HS-5 (cell line): ENCODE results near the gene FAM181B.
"Not testable (repeated sequence)": the region's sequence is repeated elsewhere in the genome, so short reads cannot be mapped to it uniquely, and the experiment has no call there.

Source experiments
- DNase-seq: peaks from one replicate; pipeline ENCODE4 v3.0.0-alpha.2; 2012; ENCODE audit warnings: low read depth

Gene FAM181B

GRCh38 chr11:82732348-82732733 lies 1.3 kb downstream of the FAM181B start:
- no peak for DNase-seq

DNA sequence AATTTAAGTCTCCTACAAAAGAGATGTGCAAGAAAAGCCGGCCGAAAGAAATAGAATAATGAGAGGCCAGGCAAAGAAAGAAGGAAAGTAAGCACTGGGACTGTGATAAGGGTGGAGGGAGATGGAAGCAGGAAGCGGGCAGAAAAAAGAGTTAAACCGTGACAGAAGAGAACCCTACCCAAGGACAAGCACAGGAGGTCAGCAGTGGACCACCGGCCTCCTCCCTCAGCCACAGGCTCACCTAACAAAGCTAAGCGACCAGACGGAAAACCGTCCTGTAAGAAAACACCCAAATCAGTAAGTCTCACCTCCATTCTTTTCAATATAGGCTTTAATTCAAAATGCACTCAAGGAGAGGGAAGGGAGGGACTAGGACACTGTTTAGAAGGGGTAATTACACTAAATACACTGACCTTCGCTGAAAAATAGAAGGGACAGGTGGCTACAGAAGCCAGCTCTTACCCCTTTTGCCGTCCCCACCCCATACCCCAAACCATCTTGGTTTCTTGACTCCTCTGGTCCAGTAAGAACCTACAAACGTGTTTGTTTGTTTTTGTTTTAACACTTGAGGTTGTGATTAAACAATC lies 1.9 kb downstream of the FAM181B start:
- no peak for DNase-seq

GRCh38 chr11:82730754-82731153 lies 2.9 kb downstream of the FAM181B start:
- DNase-seq, result no peak

GRCh38 chr11:82730286-82730685 lies 3.4 kb downstream of the FAM181B start:
- no peak for DNase-seq

GRCh38 chr11:82724026-82724425 lies 9.6 kb downstream of the FAM181B start:
- no peak for DNase-seq

GRCh38 chr11:82722231-82722630 lies 11.4 kb downstream of the FAM181B start:
- DNase-seq, result peak; percentile 37

DNA sequence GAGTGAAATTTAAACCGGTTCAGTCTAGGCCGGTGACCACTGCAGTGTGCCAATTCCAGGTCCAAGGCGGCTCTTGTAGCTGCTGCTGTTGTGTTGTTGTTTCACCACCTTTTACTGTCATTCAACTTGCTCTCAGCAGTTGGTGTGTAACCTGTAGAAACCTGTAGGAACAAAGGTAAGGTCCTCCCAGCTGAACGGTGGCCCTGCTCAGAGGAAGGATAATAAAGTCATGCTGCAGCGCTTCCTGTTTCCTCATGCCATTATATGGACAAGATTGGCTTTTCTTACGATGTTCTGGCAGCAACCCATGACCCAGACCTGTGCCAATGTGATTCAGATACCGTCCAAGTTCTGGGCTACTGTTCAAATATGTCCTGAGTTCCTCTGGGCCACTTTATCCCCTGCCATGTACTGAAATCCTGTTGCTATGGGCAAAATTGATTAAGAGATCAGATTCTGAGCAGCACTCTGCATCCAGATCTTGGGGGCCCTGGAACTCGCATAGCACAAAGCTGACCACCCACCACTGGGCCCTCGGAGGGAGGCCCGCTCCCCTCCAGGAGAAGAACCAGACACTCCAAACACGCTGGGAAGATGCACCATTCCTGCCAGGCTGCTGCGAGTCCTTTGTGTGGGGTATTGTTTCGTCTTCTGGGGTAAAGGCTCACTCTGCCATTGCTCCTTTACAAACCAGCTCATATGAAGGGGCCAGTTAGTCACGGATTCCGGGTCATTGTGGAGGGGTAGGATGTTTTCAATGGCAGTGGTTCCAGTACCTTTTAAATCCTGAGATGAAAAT lies 13.2 kb downstream of the FAM181B start:
- DNase-seq, result no peak

- DNase-seq, result no peak
Observed at GRCh38 chr11:82719361-82720105, 14.1 kb downstream of the FAM181B start.

DNA sequence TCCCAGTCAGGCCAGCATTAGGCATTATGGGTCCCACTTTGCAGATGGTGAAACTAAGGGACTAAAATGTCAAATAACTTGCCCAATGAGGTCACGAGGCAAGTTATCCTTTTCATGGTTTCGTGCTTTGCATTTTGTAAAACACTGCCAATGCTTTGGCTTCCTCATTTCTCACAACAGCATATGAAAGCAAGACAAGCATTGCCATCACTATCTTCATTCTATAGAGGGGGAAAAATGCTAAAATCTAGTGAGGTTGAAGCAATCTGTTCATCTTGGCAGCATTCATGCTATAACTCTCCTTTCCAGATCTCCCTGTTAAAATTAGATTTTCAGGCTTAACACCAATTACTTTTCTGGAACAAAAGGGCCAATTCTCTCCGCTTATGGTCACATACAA lies 14.8 kb downstream of the FAM181B start:
- no peak for DNase-seq

DNA sequence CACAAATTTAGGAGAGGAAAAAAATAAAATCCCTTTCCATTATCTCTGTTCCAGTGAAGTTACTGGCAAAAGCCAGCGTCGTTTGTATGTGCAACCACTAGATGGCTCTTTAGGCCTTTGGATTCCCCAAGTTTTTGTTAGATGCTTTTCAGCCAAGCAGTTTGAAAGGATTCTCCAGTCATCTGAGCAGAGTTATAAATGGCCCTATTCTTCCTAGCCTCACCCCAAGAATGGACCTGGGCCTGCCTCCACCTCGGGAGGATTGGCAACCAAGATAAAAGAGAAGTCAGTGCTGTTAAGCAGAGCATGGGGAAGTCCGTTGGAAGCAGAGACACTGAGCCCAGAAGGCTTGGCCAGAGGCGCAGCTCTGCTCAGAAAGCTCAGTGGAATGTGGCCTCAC lies 15.4 kb downstream of the FAM181B start:
- no peak for DNase-seq

DNA sequence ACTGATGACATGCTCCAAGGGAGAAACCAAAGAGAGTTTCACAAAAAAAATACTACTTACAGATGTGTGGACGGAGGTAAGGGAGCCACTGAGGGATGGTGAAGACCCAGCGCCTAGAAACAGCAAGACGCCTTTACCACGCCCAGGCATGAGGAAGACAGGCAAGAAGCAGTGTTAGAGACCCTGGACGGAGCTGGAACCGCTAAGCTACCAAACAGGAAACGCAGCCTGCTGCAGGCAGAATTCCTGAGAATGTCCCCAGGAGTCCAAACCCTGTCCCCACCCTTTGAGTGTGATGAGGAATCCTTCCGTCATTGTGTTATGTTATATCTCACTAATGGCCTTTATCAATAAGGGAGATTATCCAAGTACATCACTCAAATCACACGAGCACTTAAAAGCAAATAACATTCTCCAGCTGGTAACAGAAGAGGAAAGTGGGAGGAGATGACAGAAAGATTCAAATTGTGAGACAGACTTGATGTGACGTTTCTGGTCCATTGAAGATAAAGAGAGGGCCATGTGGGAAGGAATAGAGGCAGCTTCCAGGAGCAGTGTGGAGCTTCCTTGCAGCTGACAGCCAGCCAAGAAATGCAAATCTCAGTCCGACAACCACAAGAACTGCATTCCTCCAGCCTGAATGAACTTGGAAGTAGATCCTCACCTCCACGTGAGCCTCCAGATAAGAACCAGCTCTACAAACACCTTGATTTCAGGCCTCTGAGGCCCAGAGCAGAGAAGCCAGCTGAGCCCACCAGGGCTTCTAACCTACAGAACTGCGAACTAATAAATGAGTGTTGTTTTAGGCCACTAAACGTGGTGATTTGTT lies 19.1 kb downstream of the FAM181B start:
- no peak for DNase-seq

- DNase-seq, result no peak
Observed at GRCh38 chr11:82711648-82712047, 22.0 kb downstream of the FAM181B start.

DNA sequence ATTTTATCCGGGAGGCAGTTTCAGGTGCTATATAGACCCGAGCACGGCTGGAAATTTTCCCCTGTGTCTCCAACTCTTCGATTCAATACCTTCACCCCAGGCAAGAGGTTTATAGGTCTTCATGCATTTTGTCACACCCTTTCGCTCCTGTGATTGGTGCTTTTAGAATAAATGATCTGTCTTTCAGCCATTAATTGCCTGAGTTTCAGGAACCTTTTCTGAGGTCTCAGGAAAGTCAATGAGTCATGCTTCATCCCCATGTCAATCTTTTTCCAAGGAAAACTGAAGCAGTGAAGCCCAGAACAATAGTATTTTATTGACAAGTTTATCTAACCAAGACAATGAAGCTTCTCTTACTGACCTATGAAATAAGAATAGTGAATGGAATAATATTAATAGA lies 29.9 kb downstream of the FAM181B start:
- DNase-seq, result no peak

DNA sequence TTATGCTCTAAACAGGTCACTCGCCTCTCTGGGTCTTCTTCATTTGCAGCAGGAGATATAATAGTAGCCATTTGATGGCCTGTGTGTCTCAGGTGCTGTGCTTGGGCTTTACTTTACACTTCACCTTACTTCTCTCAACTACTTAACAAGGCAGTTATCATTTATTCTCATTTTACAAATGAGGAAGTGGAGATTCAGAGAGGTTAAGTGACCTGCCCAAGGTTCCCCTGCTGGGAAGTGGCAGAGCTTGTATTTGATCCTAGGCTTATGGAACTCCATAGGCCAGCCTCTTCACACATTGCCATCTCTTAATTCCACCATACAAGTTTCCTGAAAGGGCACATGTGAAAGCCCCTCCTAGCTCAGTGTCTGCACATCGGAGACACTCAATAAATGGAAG lies 30.4 kb downstream of the FAM181B start:
- DNase-seq, result no peak

DNA sequence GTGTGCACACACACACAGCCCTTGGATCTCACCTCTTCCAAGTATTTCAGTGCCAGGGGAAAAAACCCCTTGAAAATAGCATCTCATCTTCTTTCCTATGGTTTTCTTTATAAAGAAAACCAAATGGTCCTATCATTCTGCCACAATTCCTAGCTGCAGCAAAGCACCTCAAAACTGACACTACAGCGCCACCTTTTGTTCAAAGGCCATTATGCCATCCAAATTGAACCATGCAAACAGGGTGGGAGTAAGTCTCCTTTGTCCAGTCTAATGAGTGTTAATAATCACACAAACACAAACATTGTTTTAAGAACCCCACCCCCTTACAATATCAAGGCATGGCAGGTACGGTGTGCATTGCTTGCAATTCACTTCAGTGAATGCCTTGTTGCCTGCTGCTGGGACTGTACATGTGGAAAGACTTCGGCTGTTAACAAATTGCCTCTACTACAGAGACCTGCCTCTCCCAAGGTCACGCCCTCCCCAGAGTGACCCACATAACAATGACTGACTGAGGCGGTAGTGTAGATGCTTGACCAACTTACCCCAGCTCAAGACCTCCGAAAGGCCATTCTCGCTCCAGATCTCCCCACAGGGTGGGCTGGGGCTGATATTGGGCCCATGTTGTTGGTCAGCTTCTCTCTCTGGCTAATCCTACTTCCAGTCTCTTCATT lies 31.7 kb downstream of the FAM181B start:
- no peak for DNase-seq

DNA sequence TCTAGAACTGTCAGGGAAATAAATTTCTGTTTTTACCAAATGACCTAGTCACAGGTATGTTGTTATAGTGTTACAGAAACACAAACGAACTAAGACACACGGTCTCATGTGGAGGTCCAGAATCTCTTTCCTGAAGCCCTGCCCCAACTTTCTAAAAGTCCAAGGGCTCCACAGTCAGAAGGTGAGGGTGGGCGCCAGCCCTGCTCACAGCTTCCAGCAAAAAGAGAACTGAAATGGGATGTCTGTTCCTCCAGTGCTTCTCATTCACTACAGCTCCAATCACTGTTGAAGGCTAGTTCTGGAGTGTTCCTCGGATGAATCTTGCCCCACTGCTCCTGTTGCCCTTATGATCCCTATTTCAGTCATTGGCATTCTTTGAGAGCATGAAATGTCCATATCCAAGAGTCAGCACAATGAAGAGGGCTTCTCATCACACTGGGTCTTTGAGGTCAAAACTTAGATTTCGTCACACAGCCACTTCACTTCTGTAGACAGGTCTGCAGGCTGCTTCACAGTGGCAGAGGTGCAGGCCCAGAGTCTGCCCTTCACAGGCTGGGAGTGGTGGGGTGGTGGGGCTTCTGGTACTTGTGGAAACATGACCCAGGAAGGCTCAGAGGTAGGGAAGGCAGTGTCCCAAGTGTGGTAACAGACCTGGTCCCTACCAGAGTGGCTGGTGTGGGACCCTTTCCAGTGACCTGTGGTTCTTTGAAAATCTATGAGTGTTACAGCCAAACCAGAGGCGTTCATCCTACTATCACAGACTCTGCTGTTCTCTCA lies 34.9 kb downstream of the FAM181B start:
- DNase-seq, result no peak

- DNase-seq, result no peak
Observed at GRCh38 chr11:82692981-82693380, 40.7 kb downstream of the FAM181B start.

DNA sequence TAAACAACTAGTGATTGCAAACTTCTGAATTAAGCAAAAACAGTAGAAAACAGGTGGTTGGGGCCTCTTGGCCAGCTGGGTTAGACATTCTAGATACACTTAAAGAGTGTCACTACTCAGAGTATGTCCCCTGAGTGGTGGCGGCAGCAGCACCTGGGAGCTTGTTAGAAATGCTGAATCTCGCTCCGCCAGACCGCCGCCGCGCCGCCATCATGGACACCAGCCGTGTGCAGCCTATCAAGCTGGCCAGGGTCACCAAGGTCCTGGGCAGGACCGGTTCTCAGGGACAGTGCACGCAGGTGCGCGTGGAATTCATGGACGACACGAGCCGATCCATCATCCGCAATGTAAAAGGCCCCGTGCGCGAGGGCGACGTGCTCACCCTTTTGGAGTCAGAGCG lies 44.3 kb downstream of the FAM181B start:
- not testable (repeated sequence) for DNase-seq

DNA sequence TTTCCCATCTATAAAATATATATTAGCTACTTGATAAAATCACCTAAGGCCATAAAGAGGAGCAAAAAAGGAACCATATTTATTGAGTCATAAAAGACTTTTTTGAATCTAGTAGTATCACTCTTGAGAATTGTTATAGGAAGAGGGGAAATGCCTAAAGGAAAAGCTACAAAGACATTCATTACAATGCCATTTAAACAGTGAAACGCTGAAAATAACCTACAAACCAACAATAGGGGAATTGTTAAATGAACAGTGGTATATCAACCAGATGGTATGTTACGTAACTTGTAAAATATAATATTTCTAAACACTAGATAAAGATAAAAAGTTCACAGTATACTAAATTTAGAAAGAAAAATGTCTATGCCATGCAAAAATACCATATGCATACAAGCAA lies 47.5 kb downstream of the FAM181B start:
- no peak for DNase-seq

- no peak for DNase-seq
Observed at GRCh38 chr11:82683029-82683428, 50.6 kb downstream of the FAM181B start.
